ENCODE measurements around the gene IFITM5.
"Not testable (repeated sequence)": the region's sequence is repeated elsewhere in the genome, so short reads cannot be mapped to it uniquely, and the experiment has no call there.

The IFITM5 gene

GRCh38 chr11:288478-289397 lies 10.6 kb downstream of the IFITM5 start, which contains the start of gene PGGHG:
TSS of gene PGGHG (plus strand) at chr11:289126. CDS start at chr11:289817, 691 bp downstream.
- TF ChIP-seq CTCF (IDR thresholded peaks at IDR 0.05; ENCODE audit: low read length, missing control alignments) = no peak
- H3K4me3 ChIP-seq (replicated peaks; ENCODE audit: low read depth, low read length) = peak within 1 kb of the TSS; percentile 52
- peak; percentile 33 for DNase-seq (ENCODE audit: low read depth)

- H3K4me3 ChIP-seq (replicated peaks; ENCODE audit: low read depth, low read length) = peak overlapping the region; percentile 52
- TF ChIP-seq CTCF (IDR thresholded peaks at IDR 0.05; ENCODE audit: low read length, missing control alignments) = no peak
- DNase-seq (ENCODE audit: low read depth) = no peak
Observed at GRCh38 chr11:287821-288477, 11.4 kb downstream of the IFITM5 start.

- not testable (repeated sequence) for DNase-seq (ENCODE audit: low read depth); H3K4me3 ChIP-seq (replicated peaks; ENCODE audit: low read depth, low read length)
Observed at GRCh38 chr11:286977-287820, 12.1 kb downstream of the IFITM5 start.

- no peak for DNase-seq (ENCODE audit: low read depth)
Observed at GRCh38 chr11:285894-286220, 13.5 kb downstream of the IFITM5 start.

GRCh38 chr11:285021-285893 lies 14.1 kb downstream of the IFITM5 start:
- no peak for TF ChIP-seq CTCF (IDR thresholded peaks at IDR 0.05; ENCODE audit: low read length, missing control alignments)

More at GRCh38 chr11:285894-286220, 13.5 kb downstream of the IFITM5 start:
- no peak overlapping the region for H3K4me3 ChIP-seq (replicated peaks; ENCODE audit: low read depth, low read length)
- TF ChIP-seq CTCF (IDR thresholded peaks at IDR 0.05; ENCODE audit: low read length, missing control alignments) = no peak

GRCh38 chr11:284105-285020 lies 15.0 kb downstream of the IFITM5 start:
- TF ChIP-seq CTCF (IDR thresholded peaks at IDR 0.05; ENCODE audit: low read length, missing control alignments) = no peak
- H3K4me3 ChIP-seq (replicated peaks; ENCODE audit: low read depth, low read length) = no peak overlapping the region
- no peak for DNase-seq (ENCODE audit: low read depth)

More at GRCh38 chr11:285021-285893, 14.1 kb downstream of the IFITM5 start:
- no peak for DNase-seq (ENCODE audit: low read depth)
- no peak overlapping the region for H3K4me3 ChIP-seq (replicated peaks; ENCODE audit: low read depth, low read length)
